SK-N-SH (cell line): ENCODE measurements around the gene SSTR5.

Experiments
- CTCF ChIP-seq: fragments of 200-600 bp; sonication (generic); IDR thresholded peaks from 2 replicates; pipeline ENCODE4 v1.6.1; 2017; ENCODE audit warnings: antibody characterized with exemption, mild to moderate bottlenecking, moderate library complexity
- ELF1 ChIP-seq: IDR thresholded peaks from 2 replicates; pipeline ENCODE4 v1.4.0; 2012
- EP300 ChIP-seq, 2 experiments: IDR thresholded peaks; 2 replicates each; pipeline versions ENCODE4 v1.4.0 to v1.6.1; 2012; ENCODE audit warnings: borderline replicate concordance in 1 of 2, low read depth in 1 of 2, low read length in 1 of 2
- EZH2phosphoT487 ChIP-seq: fragments of 200-600 bp; sonication (generic); IDR thresholded peaks from 2 replicates; pipeline ENCODE4 v1.6.1; 2017; ENCODE audit warnings: low read depth, mixed run types, mild to moderate bottlenecking, antibody characterized with exemption, moderate library complexity, borderline replicate concordance
- FOSL2 ChIP-seq: IDR thresholded peaks from 2 replicates; pipeline ENCODE4 v1.4.0; 2012; ENCODE audit warnings: low read depth, mild to moderate bottlenecking, moderate library complexity, borderline replicate concordance
- RAD21 ChIP-seq: IDR thresholded peaks from 2 replicates; pipeline ENCODE4 v1.6.1; 2012; ENCODE audit warnings: mild to moderate bottlenecking, low read length
- REST ChIP-seq: IDR thresholded peaks from 2 replicates; pipeline ENCODE4 v1.6.1; 2012; ENCODE audit warnings: mild to moderate bottlenecking, low read depth, low read length, moderate library complexity
- RXRA ChIP-seq: IDR thresholded peaks from 2 replicates; pipeline ENCODE4 v1.4.0; 2012; ENCODE audit warnings: low read depth, mild to moderate bottlenecking, borderline replicate concordance
- SMC3 ChIP-seq: IDR thresholded peaks from 2 replicates; pipeline ENCODE4 v1.6.1; 2012; ENCODE audit warnings: low read depth, low read length, improper control_type of control experiment
- TCF12 ChIP-seq: IDR thresholded peaks from 2 replicates; pipeline ENCODE4 v1.4.0; 2012

- TF ChIP-seq RAD21 (no peak), CTCF (no peak), EZH2phosphoT487 (no peak), SMC3 (no peak), ELF1 (no peak), FOSL2 (no peak), EP300 (IDR thresholded peaks at IDR 0.05; ENCODE audit: borderline replicate concordance in 1 of 2, low read depth in 1 of 2, low read length in 1 of 2) (no peak), TCF12 (no peak), REST (no peak), RXRA (no peak)
These were observed 4.1 kb upstream of the SSTR5 start for GRCh38 chr16:1068451-1068850.
